DND-41 (cell line): ENCODE measurements around the gene MAD2L2.

Source experiments
- ATAC-seq: fragments of 200-7000 bp; cut with Tn5 transposase; 3 replicates; pipeline ENCODE4 v1.9.1; 2021; ENCODE audit warnings: low read depth; ENCODE audit not compliant: insufficient read depth
- DNase-seq: peaks from one replicate; pipeline ENCODE4 v3.0.0-alpha.2; 2020
- H2AFZ ChIP-seq: 2 replicates; pipeline ENCODE4 v1.6.0; 2012; ENCODE audit warnings: low read depth, low read length
- H3K27ac ChIP-seq: 2 replicates; pipeline ENCODE4 v1.5.1; 2012; ENCODE audit warnings: low read length, inconsistent platforms
- H3K27me3 ChIP-seq: fragments of 200-600 bp; sonication (generic); 2 replicates; pipeline ENCODE4 v1.6.0; 2012; ENCODE audit warnings: low read length, mild to moderate bottlenecking, inconsistent platforms; ENCODE audit not compliant: insufficient read depth, poor library complexity
- H3K36me3 ChIP-seq: 2 replicates; pipeline ENCODE4 v1.5.1; 2012; ENCODE audit warnings: low read length, inconsistent platforms; ENCODE audit not compliant: insufficient read depth
- H3K4me1 ChIP-seq: 2 replicates; pipeline ENCODE4 v1.5.1; 2012; ENCODE audit warnings: mild to moderate bottlenecking, low read length; ENCODE audit not compliant: insufficient read depth
- H3K4me2 ChIP-seq: 2 replicates; pipeline ENCODE4 v1.6.0; 2012; ENCODE audit warnings: mild to moderate bottlenecking, moderate library complexity, low read length, inconsistent platforms; ENCODE audit not compliant: insufficient read depth
- H3K4me3 ChIP-seq, 2 experiments: fragments of 200-600 bp in 1 of 2; shearing (Covaris generic) in 1 of 2; 2 replicates each; pipeline ENCODE4 v1.5.1; 2012 to 2016; ENCODE audit warnings: inconsistent platforms in 2 of 2, low read length in 2 of 2, mild to moderate bottlenecking in 2 of 2, low read depth in 1 of 2, moderate library complexity in 1 of 2
- H3K79me2 ChIP-seq: 2 replicates; pipeline ENCODE4 v1.6.0; 2012; ENCODE audit warnings: low read length, inconsistent platforms; ENCODE audit not compliant: insufficient read depth
- H3K9ac ChIP-seq: 2 replicates; pipeline ENCODE4 v1.6.0; 2012; ENCODE audit warnings: low read depth, mild to moderate bottlenecking, inconsistent platforms, low read length, moderate library complexity
- H3K9me3 ChIP-seq: 2 replicates; pipeline ENCODE4 v1.5.1; 2012; ENCODE audit warnings: low read length, moderate library complexity, mild to moderate bottlenecking, inconsistent platforms; ENCODE audit not compliant: insufficient read depth, severe bottlenecking
- H4K20me1 ChIP-seq: 2 replicates; pipeline ENCODE4 v1.6.0; 2012; ENCODE audit warnings: low read length; ENCODE audit not compliant: insufficient read depth
- CTCF ChIP-seq: IDR thresholded peaks from 2 replicates; pipeline ENCODE4 v1.5.1; 2012; ENCODE audit warnings: borderline replicate concordance, low read length, moderate library complexity, mild to moderate bottlenecking; ENCODE audit not compliant: poor library complexity, severe bottlenecking; ENCODE audit errors: extremely low read depth
- EZH2 ChIP-seq: IDR thresholded peaks from 3 replicates; pipeline ENCODE4 v1.6.1; 2012; ENCODE audit warnings: borderline replicate concordance, low read depth, mild to moderate bottlenecking, moderate library complexity, low read length, inconsistent platforms; ENCODE audit not compliant: severe bottlenecking

MAD2L2 gene

DNA sequence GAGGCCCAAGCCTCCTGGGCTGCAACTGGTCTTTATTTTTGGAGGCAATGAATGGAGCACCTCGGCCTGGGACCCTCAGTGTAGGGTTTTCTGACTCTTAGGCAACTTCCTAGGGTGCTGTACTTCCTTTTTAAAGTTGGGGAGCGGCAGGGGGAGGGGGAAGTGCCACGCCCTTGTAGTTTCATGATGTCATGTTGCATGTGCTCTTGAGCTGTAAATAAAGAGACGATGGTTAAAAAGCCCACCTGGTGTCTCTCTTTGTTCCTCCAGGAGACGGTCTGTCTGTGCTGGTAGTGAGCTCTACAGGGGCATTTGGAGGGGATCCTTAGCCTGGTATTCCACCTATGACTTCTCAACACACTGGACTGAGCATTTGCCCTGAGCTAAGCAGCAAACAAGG lies 44.7 kb upstream of the MAD2L2 start:
- Histone ChIP-seq H4K20me1 (no peaks in the 10 kb centered on the region; the same call in 1 of the 2 replicates), H3K4me2 (no peak overlapping the region), H3K9me3 (no peaks in the 10 kb centered on the region), H2AFZ (no peak overlapping the region), H3K27me3 (no peaks in the 10 kb centered on the region), H3K4me3 (no peak overlapping the region), H3K27ac (no peak overlapping the region), H3K36me3 (no peaks in the 10 kb centered on the region), H3K9ac (no peak overlapping the region), H3K79me2 (no peaks in the 10 kb centered on the region), H3K4me1 (peaks cover 11% of the 10 kb centered on the region)
- TF ChIP-seq CTCF (no peak), EZH2 (no peak)
- ATAC-seq (no peak), DNase-seq (no peak)

- TF ChIP-seq CTCF (no peak), EZH2 (no peak)
These were observed 41.6 kb upstream of the MAD2L2 start for GRCh38 chr1:11722538-11722937.

GRCh38 chr1:11721311-11721710 lies 40.4 kb upstream of the MAD2L2 start:
- H3K4me2 ChIP-seq = no peak overlapping the region
- TF ChIP-seq CTCF (no peak), EZH2 (no peak)
- H3K36me3 ChIP-seq = no peaks in the 10 kb centered on the region
- H3K9ac ChIP-seq = no peak overlapping the region
- no peak overlapping the region for H2AFZ ChIP-seq
- H3K4me1 ChIP-seq = peaks cover 14% of the 10 kb centered on the region
- ATAC-seq (no peak), DNase-seq (no peak)
- no peak overlapping the region for H3K27ac ChIP-seq
- no peaks in the 10 kb centered on the region for H3K27me3 ChIP-seq
- no peaks in the 10 kb centered on the region for H4K20me1 ChIP-seq
- H3K9me3 ChIP-seq = no peaks in the 10 kb centered on the region
- H3K4me3 ChIP-seq = no peak overlapping the region
- H3K79me2 ChIP-seq = no peaks in the 10 kb centered on the region

More at GRCh38 chr1:11722538-11722937, 41.6 kb upstream of the MAD2L2 start:
- ATAC-seq (no peak), DNase-seq (no peak)
- H3K27me3 ChIP-seq = no peaks in the 10 kb centered on the region
- no peak overlapping the region for H3K9ac ChIP-seq
- H4K20me1 ChIP-seq = no peaks in the 10 kb centered on the region
- H3K4me1 ChIP-seq = peaks cover 14% of the 10 kb centered on the region
- H3K36me3 ChIP-seq = no peaks in the 10 kb centered on the region
- no peak overlapping the region for H3K4me2 ChIP-seq
- no peak overlapping the region for H2AFZ ChIP-seq
- no peak overlapping the region for H3K27ac ChIP-seq
- H3K4me3 ChIP-seq = no peak overlapping the region
- H3K9me3 ChIP-seq = no peaks in the 10 kb centered on the region
- no peaks in the 10 kb centered on the region for H3K79me2 ChIP-seq

- DNase-seq (no peak), ATAC-seq (no peak)
- Histone ChIP-seq H3K4me2 (no peak overlapping the region), H4K20me1 (no peaks in the 10 kb centered on the region), H3K4me1 (peaks cover 14% of the 10 kb centered on the region), H3K79me2 (no peaks in the 10 kb centered on the region), H3K27ac (no peak overlapping the region), H3K9me3 (no peaks in the 10 kb centered on the region), H2AFZ (no peak overlapping the region), H3K9ac (no peak overlapping the region), H3K36me3 (no peaks in the 10 kb centered on the region), H3K27me3 (no peaks in the 10 kb centered on the region), H3K4me3 (no peak overlapping the region)
- no peak for TF ChIP-seq CTCF
- TF ChIP-seq EZH2 = no peak
These were observed 39.6 kb upstream of the MAD2L2 start for GRCh38 chr1:11720525-11720924.
